PFSK-1 (cell line): ENCODE results near the gene NAE1.

Experiments
- FOXP2 ChIP-seq: optimal IDR thresholded peaks from 2 replicates; pipeline ENCODE3; 2011; ENCODE audit warnings: borderline replicate concordance, control low read depth, inconsistent platforms; ENCODE audit not compliant: insufficient read depth; ENCODE audit errors: extremely low read length, extremely low read depth
- POLR2AphosphoS5 ChIP-seq: IDR thresholded peaks from 2 replicates; pipeline ENCODE4 v1.6.1; 2012; ENCODE audit warnings: low read depth, mild to moderate bottlenecking, control low read depth, low read length, moderate library complexity
- REST ChIP-seq, 2 experiments: IDR thresholded peaks; 2 replicates each; pipeline versions ENCODE4 v1.6.1 to v1.8.0; 2011 to 2012; ENCODE audit warnings: low read depth in 2 of 2, low read length in 2 of 2, control low read depth in 1 of 2, inconsistent platforms in 1 of 2, mild to moderate bottlenecking in 1 of 2, moderate library complexity in 1 of 2; ENCODE audit not compliant: insufficient read depth in 1 of 2
- SIN3A ChIP-seq: IDR thresholded peaks from 2 replicates; pipeline ENCODE4 v1.6.1; 2012; ENCODE audit warnings: mild to moderate bottlenecking, low read length, moderate library complexity, borderline replicate concordance; ENCODE audit not compliant: insufficient read depth
- TAF1 ChIP-seq: IDR thresholded peaks from 2 replicates; pipeline ENCODE4 v1.6.1; 2012; ENCODE audit warnings: low read length, control low read depth, borderline replicate concordance; ENCODE audit not compliant: insufficient read depth

The NAE1 gene

GRCh38 chr16:66810391-66810790 is 20.4 kb downstream of the NAE1 start:
- TF ChIP-seq REST (IDR thresholded peaks at IDR 0.05; ENCODE audit: insufficient read depth in 1 of 2, low read depth in 2 of 2, low read length in 2 of 2) (no peak), FOXP2 (no peak), TAF1 (no peak), POLR2AphosphoS5 (no peak), SIN3A (no peak)

- TF ChIP-seq FOXP2 (no peak), SIN3A (no peak), POLR2AphosphoS5 (no peak), REST (IDR thresholded peaks at IDR 0.05; ENCODE audit: insufficient read depth in 1 of 2, low read depth in 2 of 2, low read length in 2 of 2) (no peak), TAF1 (no peak)
Measured at GRCh38 chr16:66809765-66810164, 21.0 kb downstream of the NAE1 start.

- TF ChIP-seq FOXP2, result no peak
- TF ChIP-seq TAF1, result no peak
- no peak for TF ChIP-seq SIN3A
Measured at GRCh38 chr16:66802159-66802558, 28.6 kb downstream of the NAE1 start.

GRCh38 chr16:66801320-66802105 is 29.3 kb downstream of the NAE1 start, which contains the start of gene TERB1:
TSS of gene TERB1 (minus strand) at chr16:66801584. CDS start at chr16:66796798, 4,786 bp downstream.
- TF ChIP-seq TAF1 (no peak), FOXP2 (no peak), REST (IDR thresholded peaks at IDR 0.05; ENCODE audit: insufficient read depth in 1 of 2, low read depth in 2 of 2, low read length in 2 of 2) (no peak)

- TF ChIP-seq FOXP2 (no peak), TAF1 (no peak), SIN3A (no peak)
Measured at GRCh38 chr16:66800856-66801255, 29.9 kb downstream of the NAE1 start.

GRCh38 chr16:66798161-66798560 is 32.6 kb downstream of the NAE1 start:
- TF ChIP-seq POLR2AphosphoS5, result no peak
- no peak for TF ChIP-seq TAF1
- TF ChIP-seq SIN3A, result no peak
- TF ChIP-seq FOXP2, result no peak
- TF ChIP-seq REST (IDR thresholded peaks at IDR 0.05; ENCODE audit: insufficient read depth in 1 of 2, low read depth in 2 of 2, low read length in 2 of 2), result no peak
